Endothelial cell (in vitro differentiated cells): ENCODE measurements around the gene REG4. TPM values are rescaled to one million over a fixed set of nuclear protein-coding genes. Genes with fewer than 3 reads are reported as not detected.
A peak's percentile ranks its signal among the peaks of the same experiment; 100 is the strongest.
"Not testable (repeated sequence)": the region's sequence is repeated elsewhere in the genome, so short reads cannot be mapped to it uniquely, and the experiment has no call there.

Source experiments
- DNase-seq: peaks from one replicate; pipeline ENCODE4 v3.0.0; 2021; ENCODE audit warnings: low spot score
- H3K27ac Mint-ChIP-seq: one replicate; pipeline ENCODE4 v1.8.0; 2021; ENCODE audit warnings: mixed read lengths, inconsistent platforms; ENCODE audit not compliant: unreplicated experiment
- H3K27me3 Mint-ChIP-seq: one replicate; pipeline ENCODE4 v1.8.0; 2021; ENCODE audit warnings: mild to moderate bottlenecking, moderate library complexity, mixed read lengths, inconsistent platforms; ENCODE audit not compliant: unreplicated experiment
- H3K36me3 Mint-ChIP-seq: one replicate; pipeline ENCODE4 v1.8.0; 2021; ENCODE audit warnings: mild to moderate bottlenecking, low read depth, mixed read lengths, inconsistent platforms; ENCODE audit not compliant: unreplicated experiment
- H3K4me1 Mint-ChIP-seq: one replicate; pipeline ENCODE4 v1.8.0; 2021; ENCODE audit warnings: mild to moderate bottlenecking, mixed read lengths, inconsistent platforms; ENCODE audit not compliant: unreplicated experiment
- H3K4me3 Mint-ChIP-seq: one replicate; pipeline ENCODE4 v1.8.0; 2021; ENCODE audit warnings: mild to moderate bottlenecking, mixed read lengths, inconsistent platforms; ENCODE audit not compliant: unreplicated experiment
- H3K9me3 Mint-ChIP-seq: one replicate; pipeline ENCODE4 v1.8.0; 2021; ENCODE audit warnings: mixed read lengths, inconsistent platforms; ENCODE audit not compliant: unreplicated experiment
- CTCF ChIP-seq: fragments of 200-600 bp; sonication (generic); IDR thresholded peaks from one replicate; pipeline ENCODE4 v1.5.0; 2021; ENCODE audit warnings: antibody characterized with exemption; ENCODE audit not compliant: unreplicated experiment
- total RNA-seq: library from RNA; stranded (reverse); fragmentation: NEBNext Ultra II Directional; extraction: Animal tissue kit (Norgen Biotek cat#: 25700); gene quantifications from one replicate; pipeline ENCODE4 v1.2.1, GENCODE V29; 2021; ENCODE audit not compliant: unreplicated experiment

Gene REG4
- total RNA-seq, 1 donor from 2014 or later, result not detected

- H3K27ac Mint-ChIP-seq, H3K36me3 Mint-ChIP-seq, H3K9me3 Mint-ChIP-seq, DNase-seq, H3K27me3 Mint-ChIP-seq, H3K4me3 Mint-ChIP-seq, H3K4me1 Mint-ChIP-seq: not testable (repeated sequence)
- TF ChIP-seq CTCF, result peak; percentile 74
Measured at GRCh38 chr1:119844206-119844605, 32.9 kb upstream of the REG4 start.

- Mint-ChIP-seq H3K4me1 (peaks cover 3% of the 10 kb centered on the region), H3K9me3 (no peaks in the 10 kb centered on the region), H3K36me3 (no peaks in the 10 kb centered on the region), H3K4me3 (peak overlapping the region; percentile 21), H3K27ac (no peak overlapping the region), H3K27me3 (no peaks in the 10 kb centered on the region)
- DNase-seq, result no peak
- no peak for TF ChIP-seq CTCF
Measured at GRCh38 chr1:119841306-119841705, 30.0 kb upstream of the REG4 start.

GRCh38 chr1:119840745-119841144 is 29.5 kb upstream of the REG4 start:
- no peaks in the 10 kb centered on the region for H3K36me3 Mint-ChIP-seq
- no peak overlapping the region for H3K4me3 Mint-ChIP-seq
- no peaks in the 10 kb centered on the region for H3K27me3 Mint-ChIP-seq
- no peak overlapping the region for H3K27ac Mint-ChIP-seq
- H3K9me3 Mint-ChIP-seq, result no peaks in the 10 kb centered on the region
- no peak for DNase-seq
- TF ChIP-seq CTCF, result no peak
- peaks cover 3% of the 10 kb centered on the region for H3K4me1 Mint-ChIP-seq

GRCh38 chr1:119838236-119838635 is 27.0 kb upstream of the REG4 start:
- no peak for DNase-seq
- Mint-ChIP-seq H3K27me3 (no peaks in the 10 kb centered on the region), H3K4me1 (peaks cover 3% of the 10 kb centered on the region), H3K27ac (no peak overlapping the region), H3K4me3 (no peak overlapping the region), H3K36me3 (no peaks in the 10 kb centered on the region), H3K9me3 (no peaks in the 10 kb centered on the region)
- no peak for TF ChIP-seq CTCF

- DNase-seq, result no peak
- H3K27ac Mint-ChIP-seq, result no peak overlapping the region
- TF ChIP-seq CTCF, result no peak
- H3K36me3 Mint-ChIP-seq, result no peaks in the 10 kb centered on the region
- no peaks in the 10 kb centered on the region for H3K4me1 Mint-ChIP-seq
- H3K27me3 Mint-ChIP-seq, result no peaks in the 10 kb centered on the region
- H3K9me3 Mint-ChIP-seq, result no peaks in the 10 kb centered on the region
- H3K4me3 Mint-ChIP-seq, result no peak overlapping the region
Measured at GRCh38 chr1:119834990-119835389, 23.7 kb upstream of the REG4 start.
